ENCODE results near the gene TSPAN10. TPM values are rescaled to one million over a fixed set of nuclear protein-coding genes. Genes with fewer than 3 reads are reported as not detected.

Gene TSPAN10
- total and polyA plus RNA-seq, 2 of the 8 experiments (the other 6 are each of a cell fraction or from before 2014, with no cell fraction given) = 0.99 to 1.1 TPM

DNA sequence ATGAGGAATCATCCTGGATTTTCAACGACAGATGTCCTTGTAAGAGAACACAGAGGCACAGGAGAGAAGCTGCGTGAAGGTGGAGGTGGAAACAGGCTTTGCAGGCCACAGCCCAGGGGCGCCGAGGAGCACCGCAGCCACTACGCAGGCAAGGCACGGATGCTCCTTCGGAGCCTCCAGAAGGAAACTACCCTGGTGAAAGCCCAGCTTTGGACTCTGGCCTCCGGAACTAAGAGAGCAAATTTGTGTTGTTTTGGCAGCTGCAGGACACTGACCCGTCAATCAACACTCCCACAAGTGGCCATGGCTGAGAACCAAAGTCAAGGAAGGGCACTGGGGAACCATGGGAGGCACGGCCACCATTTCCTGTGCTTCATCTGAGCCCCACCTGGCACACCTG is 43.2 kb downstream of the TSPAN10 start:
- no peak overlapping the region for H3K27ac ChIP-seq (ENCODE audit: low read depth, low read length)
- H3K18ac ChIP-seq (ENCODE audit: extremely low read depth, low read length) = no peak overlapping the region
- FAIRE-seq = no peak
- H2BK15ac ChIP-seq (ENCODE audit: low read length) = no peak overlapping the region
- no peak overlapping the region for H4K5ac ChIP-seq (ENCODE audit: insufficient read length, low read depth, low read length)
- H3K56ac ChIP-seq (replicated peaks; ENCODE audit: insufficient read length, low read depth, low read length) = no peak overlapping the region
- H2AK5ac ChIP-seq (ENCODE audit: low read depth, low read length) = no peak overlapping the region
- H3K14ac ChIP-seq (ENCODE audit: insufficient read length) = no peak overlapping the region
- no peak for DNase-seq (ENCODE audit: low read depth in 1 of 2, low spot score in 2 of 2)
- H4K20me1 ChIP-seq (replicated peaks in 1 of 2; ENCODE audit: control insufficient read depth in 1 of 2, insufficient read depth in 2 of 2, low read length in 2 of 2) = peaks cover 0 to 20% of the 10 kb centered on the region in 2 experiments
- 91% methylated on average over 11 of the region's 11 CpGs; no CpG with 5 or more reads in 1 of the 2 experiments for WGBS, 2 experiments (ENCODE audit: extremely low coverage in 1 of 2, insufficient coverage in 1 of 2, insufficient read length in 1 of 2, insufficient replicate concordance in 2 of 2, low coverage in 1 of 2, low lambda C conversion rate in 2 of 2, missing lambda C conversion rate in 1 of 2)
- H3K23ac ChIP-seq (ENCODE audit: insufficient read length) = no peak overlapping the region
- peaks cover 4 to 28% of the 10 kb centered on the region in 2 experiments; a peak in 3 of 4 replicates for H3K79me2 ChIP-seq (ENCODE audit: control insufficient read depth in 1 of 2, insufficient read depth in 2 of 2, low read length in 2 of 2)
- H3K9ac ChIP-seq (replicated peaks in 1 of 4; ENCODE audit: extremely low read depth in 1 of 4, low read depth in 3 of 4, low read length in 3 of 4) = no peak overlapping the region
- H3K4me2 ChIP-seq (ENCODE audit: insufficient read depth in 1 of 2, low read depth in 2 of 2, low read length in 2 of 2) = no peak overlapping the region
- no peak overlapping the region for H4K91ac ChIP-seq (replicated peaks; ENCODE audit: insufficient read length, low read length)
- H3K79me1 ChIP-seq (ENCODE audit: low read depth, low read length) = peaks cover 12% of the 10 kb centered on the region
- no peak overlapping the region for H4K8ac ChIP-seq (ENCODE audit: extremely low read depth, insufficient read depth, low read length)
- no peak overlapping the region for H3K4me3 ChIP-seq (ENCODE audit: extremely low read depth in 1 of 4, insufficient read depth in 2 of 4, low read depth in 3 of 4, low read length in 4 of 4)
- TF ChIP-seq CEBPB (IDR thresholded peaks at IDR 0.05; ENCODE audit: low read depth, low read length) (no peak), EGR1 (IDR thresholded peaks at IDR 0.05; ENCODE audit: borderline replicate concordance, low read depth, low read length) (no peak), CBX8 (IDR thresholded peaks at IDR 0.05; ENCODE audit: borderline replicate concordance, low read depth, low read length) (no peak), GTF2F1 (IDR thresholded peaks at IDR 0.05; ENCODE audit: borderline replicate concordance, low read depth, low read length) (no peak), SUZ12 (IDR thresholded peaks at IDR 0.05; ENCODE audit: low read length) (no peak), HDAC6 (IDR thresholded peaks at IDR 0.05; ENCODE audit: low read depth, low read length) (no peak), ZNF274 (IDR thresholded peaks at IDR 0.05; ENCODE audit: borderline replicate concordance, extremely low read depth, low read length) (no peak), SIX5 (IDR thresholded peaks at IDR 0.05; ENCODE audit: low read depth, low read length) (no peak), MAX (IDR thresholded peaks at IDR 0.05) (no peak), YY1 (IDR thresholded peaks at IDR 0.05; ENCODE audit: low read depth, low read length) (no peak), TCF12 (IDR thresholded peaks at IDR 0.05; ENCODE audit: low read depth, low read length) (no peak), ATF3 (IDR thresholded peaks at IDR 0.05; ENCODE audit: insufficient read depth, low read depth, low read length) (no peak), CHD1 (IDR thresholded peaks at IDR 0.05; ENCODE audit: low read depth, low read length) (no peak)
- no peaks in the 10 kb centered on the region for H3K9me3 ChIP-seq (ENCODE audit: insufficient read depth in 2 of 2, low read depth in 1 of 2, low read length in 1 of 2)
- no peaks in the 10 kb centered on the region; a peak in 1 of 7 replicates for H3K27me3 ChIP-seq (replicated peaks in 1 of 4; ENCODE audit: control insufficient read depth in 3 of 4, extremely low read depth in 1 of 4, insufficient read depth in 3 of 4, low read length in 3 of 4)
- H2BK120ac ChIP-seq (replicated peaks; ENCODE audit: low read depth, low read length) = no peak overlapping the region
- H3K4ac ChIP-seq (replicated peaks; ENCODE audit: insufficient read length, low read depth, low read length) = no peak overlapping the region
- H2BK5ac ChIP-seq (ENCODE audit: low read depth, low read length) = no peak overlapping the region
- no peak overlapping the region for H2BK12ac ChIP-seq (ENCODE audit: low read depth, low read length)
- peaks cover 12% of the 10 kb centered on the region for H3K23me2 ChIP-seq (ENCODE audit: low read depth, low read length)
- H3K36me3 ChIP-seq (ENCODE audit: control insufficient read depth in 2 of 4, insufficient read depth in 4 of 4, low read length in 3 of 4) = peaks cover 0 to 3% (median 0%) of the 10 kb centered on the region in 4 experiments; a peak in 1 of 8 replicates
- H3K4me1 ChIP-seq (replicated peaks in 1 of 4; ENCODE audit: control insufficient read depth in 3 of 4, insufficient read depth in 4 of 4, low read length in 3 of 4) = peaks cover under 1 to 14% (median 7%) of the 10 kb centered on the region in 4 experiments; a peak in 6 of 7 replicates
- CTCF ChIA-PET (ENCODE audit: partially characterized antibody) = interaction anchor here (0.7 to 2.0 kb wide), 4 partner anchors 12 to 50 kb away, joined by 3 to 10 read pairs (median 4); no protein-coding TSS in a partner anchor
- no peak overlapping the region for H2AFZ ChIP-seq (ENCODE audit: low read length)
- no peak overlapping the region for H2BK20ac ChIP-seq (ENCODE audit: low read length)
- POLR2A ChIA-PET (ENCODE audit: partially characterized antibody) = interaction anchor here (1.1 to 28.4 kb wide), 6 partner anchors 11 to 162 kb away, joined by 3 to 436 read pairs (median 10); partner anchors contain the start of genes CCDC137, MRPL12, OXLD1 and SLC25A10

Measured in H1 (cell line).